Spleen (tissue), 7 donors: Measurements from ENCODE around the gene STARD7.

ENCODE experiments used
- POLR2A ChIP-seq, 3 donors: fragments of 450-650 bp; IDR thresholded peaks; one replicate each; pipeline ENCODE4 v1.5.1; 2017; ENCODE audit warnings: antibody characterized with exemption in 3 of 3, mild to moderate bottlenecking in 1 of 3
- TF ChIP-seq, protein P1 (sequence below), 11 experiments: fragments of 200-600 bp in 7 of 11; fragments of 450-650 bp in 4 of 11; sonication (generic) in 4 of 11; IDR thresholded peaks in 8 of 11; conservative IDR thresholded peaks in 3 of 11; 1 replicate in 7 of 11; 2 replicates in 4 of 11; pipeline versions ENCODE4 v1.4.0 to v1.8.0; 2016 to 2021; ENCODE audit warnings: antibody characterized with exemption in 11 of 11, inconsistent platforms in 4 of 11, mild to moderate bottlenecking in 1 of 11
- donor health status: DM: no; HTN: no; CAD: no; lungs with moderate emphysema.
- donor health status: DM: no; HTN: no; CAD: no.
- donor health status: DM: no; HTN: no; CAD: no.

DNA sequence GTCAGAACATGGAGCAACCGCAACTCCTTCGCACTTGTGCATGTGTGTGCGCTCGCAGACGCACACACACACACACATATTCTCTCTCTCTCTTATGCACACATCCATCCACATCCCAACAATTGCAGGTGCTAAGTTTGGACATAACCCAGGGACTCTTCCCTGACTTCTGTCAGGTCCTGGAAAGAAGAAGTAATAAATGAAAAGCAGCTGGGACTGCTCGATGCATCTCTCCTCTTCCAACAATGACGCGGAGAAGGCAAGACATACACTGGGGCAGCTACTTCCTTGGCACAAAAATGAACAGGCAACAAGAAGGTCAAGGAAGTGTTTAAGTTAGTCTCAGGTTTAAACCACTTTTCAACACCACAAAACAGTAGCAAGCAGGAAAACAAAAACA, 23.6 kb downstream of the STARD7 start:
- TF ChIP-seq, protein P1, sequence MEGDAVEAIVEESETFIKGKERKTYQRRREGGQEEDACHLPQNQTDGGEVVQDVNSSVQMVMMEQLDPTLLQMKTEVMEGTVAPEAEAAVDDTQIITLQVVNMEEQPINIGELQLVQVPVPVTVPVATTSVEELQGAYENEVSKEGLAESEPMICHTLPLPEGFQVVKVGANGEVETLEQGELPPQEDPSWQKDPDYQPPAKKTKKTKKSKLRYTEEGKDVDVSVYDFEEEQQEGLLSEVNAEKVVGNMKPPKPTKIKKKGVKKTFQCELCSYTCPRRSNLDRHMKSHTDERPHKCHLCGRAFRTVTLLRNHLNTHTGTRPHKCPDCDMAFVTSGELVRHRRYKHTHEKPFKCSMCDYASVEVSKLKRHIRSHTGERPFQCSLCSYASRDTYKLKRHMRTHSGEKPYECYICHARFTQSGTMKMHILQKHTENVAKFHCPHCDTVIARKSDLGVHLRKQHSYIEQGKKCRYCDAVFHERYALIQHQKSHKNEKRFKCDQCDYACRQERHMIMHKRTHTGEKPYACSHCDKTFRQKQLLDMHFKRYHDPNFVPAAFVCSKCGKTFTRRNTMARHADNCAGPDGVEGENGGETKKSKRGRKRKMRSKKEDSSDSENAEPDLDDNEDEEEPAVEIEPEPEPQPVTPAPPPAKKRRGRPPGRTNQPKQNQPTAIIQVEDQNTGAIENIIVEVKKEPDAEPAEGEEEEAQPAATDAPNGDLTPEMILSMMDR (IDR thresholded peaks at IDR 0.05 in 8 of 11, conservative IDR thresholded peaks at IDR 0.05 in 3 of 11), result no peak
- no peak for TF ChIP-seq POLR2A (IDR thresholded peaks at IDR 0.05)
